GM13976 (cell line): ENCODE data around the gene NTS.

Experiments
- DNase-seq: peaks from one replicate; pipeline ENCODE4 v3.0.0; 2012; ENCODE audit warnings: low spot score
- CTCF ChIP-seq: IDR thresholded peaks from 2 replicates; pipeline ENCODE4 v1.5.1; 2012; ENCODE audit warnings: borderline replicate concordance, mild to moderate bottlenecking; ENCODE audit not compliant: insufficient read depth; ENCODE audit errors: extremely low read depth, missing control alignments, control extremely low read depth
- in situ Hi-C: fragments of 300-500 bp; cut with MboI; formaldehyde crosslinking; loops from one replicate; pipeline ENCODE4 v1.12.0; 2022; ENCODE audit warnings: low sequenced_read_pairs, mixed read lengths, inconsistent platforms; ENCODE audit not compliant: unreplicated experiment

NTS gene

GRCh38 chr12:85856966-85857365 lies 17.1 kb upstream of the NTS start:
- no peak for DNase-seq
- in situ Hi-C loops: loop anchor here (25.0 kb wide), 1 partner anchor 370 kb away; no protein-coding TSS in a partner anchor
- TF ChIP-seq CTCF: no peak

- in situ Hi-C loops: loop anchor here (10.0 to 25.0 kb wide), 2 partner anchors 291 to 379 kb away; no protein-coding TSS in a partner anchor
- TF ChIP-seq CTCF: no peak
- no peak for DNase-seq
These were observed 8.2 kb upstream of the NTS start for GRCh38 chr12:85865890-85866289.

GRCh38 chr12:85866986-85867776 lies 6.9 kb upstream of the NTS start:
- peak; percentile 58 for TF ChIP-seq CTCF
- in situ Hi-C loops: loop anchor here (10.0 to 25.0 kb wide), 2 partner anchors 292 to 380 kb away; no protein-coding TSS in a partner anchor
- peak; percentile 51 for DNase-seq

GRCh38 chr12:85872497-85873091 lies 1.5 kb upstream of the NTS start:
- peak; percentile 65 for TF ChIP-seq CTCF
- in situ Hi-C loops: loop anchor here (25.0 kb wide), 1 partner anchor 385 kb away; no protein-coding TSS in a partner anchor
- DNase-seq: peak; percentile 26

GRCh38 chr12:85877459-85877858 lies 3.4 kb downstream of the NTS start:
- in situ Hi-C loops: no loop called here
- no peak for DNase-seq
- TF ChIP-seq CTCF: no peak

- TF ChIP-seq CTCF: no peak
- no peak for DNase-seq
- in situ Hi-C loops: no loop called here
These were observed 9.7 kb downstream of the NTS start for GRCh38 chr12:85883763-85884162.
